Stimulated activated CD4-positive, alpha-beta T cell treated with anti-CD3 and anti-CD28 coated beads, TNF-alpha, amount 100 ng/mL, for 1 hour (primary cell): ENCODE data around the gene SLC24A1.

Source experiments
- DNase-seq, 3 donors: peaks; one replicate each; pipeline ENCODE4 v3.0.0-alpha.2; 2020; ENCODE audit warnings: low read depth in 3 of 3, low spot score in 1 of 3

The SLC24A1 gene

GRCh38 chr15:65618560-65619109, 3.1 kb upstream of the SLC24A1 start:
- DNase-seq: no peak

GRCh38 chr15:65619626-65620290, 2.0 kb upstream of the SLC24A1 start:
- DNase-seq: no peak

GRCh38 chr15:65620833-65621232, 905 bp upstream of the SLC24A1 start:
- no peak for DNase-seq

- DNase-seq: no peak
These were observed 1.4 kb downstream of the SLC24A1 start for GRCh38 chr15:65623103-65623502.

- DNase-seq: no peak
These were observed 5.1 kb downstream of the SLC24A1 start for GRCh38 chr15:65626856-65627255.

- no peak for DNase-seq
These were observed 7.8 kb downstream of the SLC24A1 start for GRCh38 chr15:65629548-65629947.

- DNase-seq: no peak
These were observed 9.0 kb downstream of the SLC24A1 start for GRCh38 chr15:65630760-65631159.

- no peak for DNase-seq
These were observed 9.8 kb downstream of the SLC24A1 start for GRCh38 chr15:65631503-65631902.

- no peak for DNase-seq
These were observed 11.1 kb downstream of the SLC24A1 start for GRCh38 chr15:65632780-65633375.

GRCh38 chr15:65633752-65634151, 12.0 kb downstream of the SLC24A1 start:
- no peak for DNase-seq

GRCh38 chr15:65634356-65634755, 12.6 kb downstream of the SLC24A1 start:
- no peak for DNase-seq

- DNase-seq: no peak
These were observed 16.4 kb downstream of the SLC24A1 start for GRCh38 chr15:65638109-65638508.

GRCh38 chr15:65638681-65639089, 16.9 kb downstream of the SLC24A1 start:
- DNase-seq: no peak

GRCh38 chr15:65639509-65639908, 17.8 kb downstream of the SLC24A1 start:
- DNase-seq: no peak

GRCh38 chr15:65641768-65642475, 20.2 kb downstream of the SLC24A1 start:
- no peak for DNase-seq

GRCh38 chr15:65642594-65642993, 20.9 kb downstream of the SLC24A1 start:
- no peak for DNase-seq

- no peak for DNase-seq
These were observed 22.5 kb downstream of the SLC24A1 start for GRCh38 chr15:65644282-65644681.

- DNase-seq: no peak
These were observed 23.7 kb downstream of the SLC24A1 start for GRCh38 chr15:65645392-65645791.

GRCh38 chr15:65646486-65646885, 24.7 kb downstream of the SLC24A1 start:
- DNase-seq: no peak

GRCh38 chr15:65650312-65651041, 28.7 kb downstream of the SLC24A1 start:
- no peak for DNase-seq

GRCh38 chr15:65651042-65651322, 29.2 kb downstream of the SLC24A1 start:
- DNase-seq: no peak
